Loucy (cell line): ENCODE results near the gene PPP2R5C.

ENCODE experiments used
- CTCF ChIP-seq: fragments of 200-600 bp; sonication (generic); conservative IDR thresholded peaks from 2 replicates; pipeline ENCODE4 v1.5.1; 2014; ENCODE audit warnings: mild to moderate bottlenecking, antibody characterized with exemption, low read length
- EZH2phosphoT487 ChIP-seq: fragments of 200-600 bp; IDR thresholded peaks from 2 replicates; pipeline ENCODE4 v1.6.1; 2018; ENCODE audit warnings: antibody characterized with exemption, mild to moderate bottlenecking, moderate library complexity, borderline replicate concordance

GRCh38 chr14:101834800-101835547 is 73.5 kb downstream of the PPP2R5C start:
- TF ChIP-seq CTCF (no peak), EZH2phosphoT487 (no peak)
